ENCODE results near the gene SLFNL1.

- no peak for TF ChIP-seq EZH2 (IDR thresholded peaks at IDR 0.05; ENCODE audit: insufficient read depth, poor library complexity, severe bottlenecking)
- no peak for TF ChIP-seq EZH2phosphoT487 (IDR thresholded peaks at IDR 0.05; ENCODE audit: insufficient read depth, low read depth)
Measured at GRCh38 chr1:41020109-41020576, 1.4 kb downstream of the SLFNL1 start.
